Neural progenitor cell (in vitro differentiated cells): ENCODE results near the gene SKIL. TPM values are rescaled to one million over a fixed set of nuclear protein-coding genes. Genes with fewer than 3 reads are reported as not detected.

ENCODE experiments used
- DNase-seq: peaks from one replicate; pipeline ENCODE4 v3.0.0-alpha.2; 2016; ENCODE audit warnings: low spot score
- H2AFZ ChIP-seq: fragments of 200-600 bp; sonication (generic); replicated peaks from 2 replicates; pipeline ENCODE4 v1.6.1; 2016; ENCODE audit warnings: antibody characterized with exemption
- H3F3A ChIP-seq: fragments of 200-600 bp; sonication (generic); 2 replicates; pipeline ENCODE4 v1.6.1; 2016; ENCODE audit warnings: antibody characterized with exemption, low read depth
- H3K27ac ChIP-seq: fragments of 200-600 bp; sonication (generic); 2 replicates; pipeline ENCODE4 v1.5.1; 2016; ENCODE audit warnings: mild to moderate bottlenecking
- H3K27me3 ChIP-seq: fragments of 200-600 bp; sonication (generic); 2 replicates; pipeline ENCODE4 v1.6.1; 2016; ENCODE audit warnings: mild to moderate bottlenecking, moderate library complexity
- H3K36me3 ChIP-seq: fragments of 200-600 bp; sonication (generic); 2 replicates; pipeline ENCODE4 v1.5.1; 2016
- H3K4me1 ChIP-seq: fragments of 200-600 bp; sonication (generic); 2 replicates; pipeline ENCODE4 v1.6.1; 2016; ENCODE audit warnings: mixed run types
- H3K4me2 ChIP-seq: fragments of 200-600 bp; sonication (generic); 2 replicates; pipeline ENCODE4 v1.6.1; 2016
- H3K4me3 ChIP-seq: fragments of 200-600 bp; sonication (generic); 2 replicates; pipeline ENCODE4 v1.5.1; 2016
- H3K79me2 ChIP-seq: fragments of 200-600 bp; sonication (generic); 2 replicates; pipeline ENCODE4 v1.6.1; 2016; ENCODE audit warnings: low read depth
- H3K9ac ChIP-seq: fragments of 200-600 bp; sonication (generic); 2 replicates; pipeline ENCODE4 v1.6.1; 2016
- H3K9me3 ChIP-seq: fragments of 200-600 bp; sonication (generic); 2 replicates; pipeline ENCODE4 v1.5.1; 2016; ENCODE audit warnings: low read depth
- H4K20me1 ChIP-seq: fragments of 200-600 bp; sonication (generic); 2 replicates; pipeline ENCODE4 v1.6.1; 2016; ENCODE audit warnings: low read depth
- H3K27ac Mint-ChIP-seq: 3 replicates; pipeline ENCODE4 v1.8.0; 2021; ENCODE audit warnings: mixed read lengths
- H3K27me3 Mint-ChIP-seq: 2 replicates; pipeline ENCODE4 v1.8.0; 2022; ENCODE audit warnings: low read depth, mild to moderate bottlenecking, inconsistent platforms, moderate library complexity, mixed read lengths; ENCODE audit not compliant: insufficient read depth
- H3K36me3 Mint-ChIP-seq: 3 replicates; pipeline ENCODE4 v1.8.0; 2021; ENCODE audit warnings: mixed read lengths
- H3K4me1 Mint-ChIP-seq: 3 replicates; pipeline ENCODE4 v1.8.0; 2021; ENCODE audit warnings: mixed read lengths
- H3K4me3 Mint-ChIP-seq: 3 replicates; pipeline ENCODE4 v1.8.0; 2021; ENCODE audit warnings: mild to moderate bottlenecking, moderate library complexity, mixed read lengths
- H3K9me3 Mint-ChIP-seq: 3 replicates; pipeline ENCODE4 v1.8.0; 2020; ENCODE audit warnings: mixed read lengths
- EZH2 ChIP-seq: fragments of 200-600 bp; sonication (generic); IDR thresholded peaks from 2 replicates; pipeline ENCODE4 v1.6.1; 2017; ENCODE audit warnings: antibody characterized with exemption, mild to moderate bottlenecking, moderate library complexity
- EZH2phosphoT487 ChIP-seq: fragments of 200-600 bp; sonication (generic); IDR thresholded peaks from 2 replicates; pipeline ENCODE4 v1.6.1; 2017; ENCODE audit warnings: antibody characterized with exemption
- total RNA-seq: library from RNA; depleted of rRNA; stranded (reverse); fragments of >200 nt; gene quantifications from 2 replicates; pipeline ENCODE4 v1.2.3, GENCODE V29; 2015; ENCODE audit warnings: low replicate concordance
- TF ChIP-seq, protein P1 (sequence below): fragments of 200-600 bp; sonication (generic); IDR thresholded peaks from 2 replicates; pipeline ENCODE4 v1.5.1; 2017; ENCODE audit warnings: antibody characterized with exemption, mild to moderate bottlenecking

Gene SKIL
- total RNA-seq, 1 donor from 2014 or later: 26.6 TPM

DNA sequence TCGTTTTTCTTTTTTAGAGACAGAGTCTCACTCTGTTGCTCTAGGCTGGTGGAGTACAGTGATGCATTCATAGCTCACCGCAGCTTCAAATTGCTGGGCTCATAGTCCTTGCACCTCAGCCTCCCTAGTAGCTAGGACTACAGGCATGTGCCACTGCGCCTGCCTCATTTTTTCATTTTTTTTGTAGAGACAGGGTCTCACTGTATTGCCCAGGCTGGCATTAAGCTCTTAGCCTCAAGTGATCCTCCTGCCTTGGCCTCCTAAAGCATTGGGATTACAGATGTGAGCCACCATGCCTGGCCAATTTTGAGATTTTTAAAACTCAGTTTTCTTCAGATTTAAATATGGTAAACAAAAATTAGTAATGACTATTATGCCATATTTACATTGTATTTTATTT is 29.0 kb downstream of the SKIL start:
- peaks cover 9% of the 10 kb centered on the region for H3K9me3 Mint-ChIP-seq
- H3K4me1 ChIP-seq: no peaks in the 10 kb centered on the region
- no peaks in the 10 kb centered on the region for H4K20me1 ChIP-seq
- H3K79me2 ChIP-seq: no peaks in the 10 kb centered on the region
- peaks cover under 1% of the 10 kb centered on the region for H3K27me3 Mint-ChIP-seq
- no peak overlapping the region for H2AFZ ChIP-seq
- H3K36me3 Mint-ChIP-seq: peaks cover 29% of the 10 kb centered on the region
- H3K27me3 ChIP-seq: no peaks in the 10 kb centered on the region
- no peak overlapping the region for H3K4me3 Mint-ChIP-seq
- H3K9me3 ChIP-seq: no peaks in the 10 kb centered on the region
- TF ChIP-seq, protein P1, sequence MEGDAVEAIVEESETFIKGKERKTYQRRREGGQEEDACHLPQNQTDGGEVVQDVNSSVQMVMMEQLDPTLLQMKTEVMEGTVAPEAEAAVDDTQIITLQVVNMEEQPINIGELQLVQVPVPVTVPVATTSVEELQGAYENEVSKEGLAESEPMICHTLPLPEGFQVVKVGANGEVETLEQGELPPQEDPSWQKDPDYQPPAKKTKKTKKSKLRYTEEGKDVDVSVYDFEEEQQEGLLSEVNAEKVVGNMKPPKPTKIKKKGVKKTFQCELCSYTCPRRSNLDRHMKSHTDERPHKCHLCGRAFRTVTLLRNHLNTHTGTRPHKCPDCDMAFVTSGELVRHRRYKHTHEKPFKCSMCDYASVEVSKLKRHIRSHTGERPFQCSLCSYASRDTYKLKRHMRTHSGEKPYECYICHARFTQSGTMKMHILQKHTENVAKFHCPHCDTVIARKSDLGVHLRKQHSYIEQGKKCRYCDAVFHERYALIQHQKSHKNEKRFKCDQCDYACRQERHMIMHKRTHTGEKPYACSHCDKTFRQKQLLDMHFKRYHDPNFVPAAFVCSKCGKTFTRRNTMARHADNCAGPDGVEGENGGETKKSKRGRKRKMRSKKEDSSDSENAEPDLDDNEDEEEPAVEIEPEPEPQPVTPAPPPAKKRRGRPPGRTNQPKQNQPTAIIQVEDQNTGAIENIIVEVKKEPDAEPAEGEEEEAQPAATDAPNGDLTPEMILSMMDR: no peak
- TF ChIP-seq EZH2phosphoT487 (no peak), EZH2 (no peak)
- H3K4me2 ChIP-seq: no peak overlapping the region
- H3K27ac ChIP-seq: no peak overlapping the region
- H3F3A ChIP-seq: no peaks in the 10 kb centered on the region
- no peak overlapping the region for H3K27ac Mint-ChIP-seq
- no peak overlapping the region for H3K4me3 ChIP-seq
- peaks cover 3% of the 10 kb centered on the region for H3K36me3 ChIP-seq
- H3K9ac ChIP-seq: no peak overlapping the region
- no peak for DNase-seq
- H3K4me1 Mint-ChIP-seq: no peaks in the 10 kb centered on the region

DNA sequence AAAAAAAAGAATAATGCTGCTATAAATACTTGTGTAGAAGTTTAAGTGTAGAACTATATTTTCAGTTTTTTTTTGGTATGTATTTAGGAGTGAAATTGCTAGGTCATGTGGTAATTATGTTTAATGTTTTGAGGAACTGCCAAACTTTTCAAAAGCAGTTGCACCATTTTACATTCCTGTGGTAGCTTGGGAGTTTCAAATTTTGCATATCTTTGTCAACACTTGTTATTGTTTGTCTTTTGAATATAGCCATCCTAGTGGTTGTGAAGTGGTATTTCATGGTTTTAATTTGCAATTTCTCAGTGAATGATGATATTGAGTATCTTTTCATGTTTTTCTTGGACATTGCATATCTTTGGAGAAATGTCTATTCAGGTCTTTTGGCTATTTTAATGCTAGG is 30.4 kb downstream of the SKIL start:
- Histone ChIP-seq H3K4me3 (no peak overlapping the region), H2AFZ (no peak overlapping the region), H3K9me3 (no peaks in the 10 kb centered on the region), H3K79me2 (no peaks in the 10 kb centered on the region), H3K27ac (no peak overlapping the region), H3K36me3 (peaks cover 3% of the 10 kb centered on the region), H3K9ac (no peak overlapping the region), H3K4me2 (no peak overlapping the region), H3K27me3 (no peaks in the 10 kb centered on the region), H4K20me1 (no peaks in the 10 kb centered on the region), H3F3A (no peaks in the 10 kb centered on the region), H3K4me1 (no peaks in the 10 kb centered on the region)
- H3K27ac Mint-ChIP-seq: no peak overlapping the region
- no peak for DNase-seq
- no peaks in the 10 kb centered on the region for H3K27me3 Mint-ChIP-seq
- H3K9me3 Mint-ChIP-seq: peaks cover 9% of the 10 kb centered on the region
- TF ChIP-seq EZH2phosphoT487 (no peak), EZH2 (no peak)
- TF ChIP-seq, protein P1: no peak
- H3K4me1 Mint-ChIP-seq: no peaks in the 10 kb centered on the region
- peaks cover 35% of the 10 kb centered on the region for H3K36me3 Mint-ChIP-seq
- H3K4me3 Mint-ChIP-seq: no peak overlapping the region

DNA sequence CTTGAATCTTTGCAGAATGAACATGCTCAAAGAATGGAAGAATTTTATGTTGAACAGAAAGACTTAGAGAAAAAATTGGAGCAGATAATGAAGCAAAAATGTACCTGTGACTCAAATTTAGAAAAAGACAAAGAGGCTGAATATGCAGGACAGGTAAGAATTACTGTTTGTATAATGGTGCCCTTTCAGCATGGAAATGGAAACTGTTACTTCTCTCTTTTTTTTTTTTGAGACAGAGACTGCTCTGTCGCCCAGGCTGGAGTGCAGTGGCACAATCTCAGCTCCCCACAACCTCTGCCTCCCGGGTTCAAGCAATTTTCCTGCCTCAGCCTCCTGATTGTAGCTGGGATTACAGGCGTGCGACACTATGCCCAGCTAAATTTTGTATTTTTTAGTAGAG is 33.6 kb downstream of the SKIL start:
- Histone ChIP-seq H3F3A (no peaks in the 10 kb centered on the region), H3K36me3 (peaks cover 3% of the 10 kb centered on the region), H2AFZ (no peak overlapping the region), H3K9ac (no peak overlapping the region), H3K4me2 (no peak overlapping the region), H3K27ac (no peak overlapping the region), H3K4me1 (no peaks in the 10 kb centered on the region), H3K9me3 (no peaks in the 10 kb centered on the region), H3K27me3 (no peaks in the 10 kb centered on the region), H3K4me3 (no peak overlapping the region), H4K20me1 (no peaks in the 10 kb centered on the region), H3K79me2 (no peaks in the 10 kb centered on the region)
- TF ChIP-seq EZH2phosphoT487: no peak
- TF ChIP-seq, protein P1: no peak
- no peak for TF ChIP-seq EZH2
- Mint-ChIP-seq H3K4me1 (no peaks in the 10 kb centered on the region), H3K9me3 (peaks cover 9% of the 10 kb centered on the region), H3K36me3 (peaks cover 25% of the 10 kb centered on the region), H3K27me3 (no peaks in the 10 kb centered on the region), H3K27ac (no peak overlapping the region), H3K4me3 (no peak overlapping the region)
- no peak for DNase-seq

DNA sequence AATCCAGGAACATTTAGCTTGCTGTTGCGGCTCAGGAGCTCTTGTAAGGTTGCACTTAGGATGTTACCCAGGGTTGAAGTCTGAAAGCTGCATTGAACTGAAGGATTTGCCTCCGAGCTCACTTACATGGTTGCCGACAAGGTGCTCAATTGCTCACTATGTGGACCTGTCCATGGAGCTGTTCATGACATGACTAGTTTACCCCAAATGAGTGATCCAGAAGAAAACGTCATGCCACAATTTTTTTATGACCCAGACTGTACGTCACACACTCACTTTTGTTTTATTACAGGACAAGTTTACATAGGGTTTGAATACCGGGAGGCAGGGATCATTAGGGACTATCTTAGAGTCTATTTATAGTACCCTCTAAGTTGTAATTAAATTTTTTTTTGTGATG is 40.2 kb downstream of the SKIL start:
- H3K27me3 Mint-ChIP-seq: no peaks in the 10 kb centered on the region
- no peak overlapping the region for H3K4me3 ChIP-seq
- no peak overlapping the region for H3K9ac ChIP-seq
- no peaks in the 10 kb centered on the region for H3K36me3 Mint-ChIP-seq
- H3F3A ChIP-seq: no peaks in the 10 kb centered on the region
- no peak overlapping the region for H3K4me2 ChIP-seq
- no peak overlapping the region for H3K27ac Mint-ChIP-seq
- H3K9me3 ChIP-seq: no peaks in the 10 kb centered on the region
- DNase-seq: no peak
- no peaks in the 10 kb centered on the region for H3K36me3 ChIP-seq
- no peak overlapping the region for H3K27ac ChIP-seq
- no peaks in the 10 kb centered on the region for H3K27me3 ChIP-seq
- H3K79me2 ChIP-seq: no peaks in the 10 kb centered on the region
- peaks cover 3% of the 10 kb centered on the region for H3K9me3 Mint-ChIP-seq
- TF ChIP-seq EZH2: no peak
- TF ChIP-seq EZH2phosphoT487: no peak
- TF ChIP-seq, protein P1: no peak
- no peaks in the 10 kb centered on the region for H3K4me1 ChIP-seq
- H4K20me1 ChIP-seq: no peaks in the 10 kb centered on the region
- no peak overlapping the region for H3K4me3 Mint-ChIP-seq
- no peaks in the 10 kb centered on the region for H3K4me1 Mint-ChIP-seq
- no peak overlapping the region for H2AFZ ChIP-seq
